ENCODE results near the gene CAB39L.
A peak's percentile ranks its signal among the peaks of the same experiment; 100 is the strongest.

CAB39L gene

DNA sequence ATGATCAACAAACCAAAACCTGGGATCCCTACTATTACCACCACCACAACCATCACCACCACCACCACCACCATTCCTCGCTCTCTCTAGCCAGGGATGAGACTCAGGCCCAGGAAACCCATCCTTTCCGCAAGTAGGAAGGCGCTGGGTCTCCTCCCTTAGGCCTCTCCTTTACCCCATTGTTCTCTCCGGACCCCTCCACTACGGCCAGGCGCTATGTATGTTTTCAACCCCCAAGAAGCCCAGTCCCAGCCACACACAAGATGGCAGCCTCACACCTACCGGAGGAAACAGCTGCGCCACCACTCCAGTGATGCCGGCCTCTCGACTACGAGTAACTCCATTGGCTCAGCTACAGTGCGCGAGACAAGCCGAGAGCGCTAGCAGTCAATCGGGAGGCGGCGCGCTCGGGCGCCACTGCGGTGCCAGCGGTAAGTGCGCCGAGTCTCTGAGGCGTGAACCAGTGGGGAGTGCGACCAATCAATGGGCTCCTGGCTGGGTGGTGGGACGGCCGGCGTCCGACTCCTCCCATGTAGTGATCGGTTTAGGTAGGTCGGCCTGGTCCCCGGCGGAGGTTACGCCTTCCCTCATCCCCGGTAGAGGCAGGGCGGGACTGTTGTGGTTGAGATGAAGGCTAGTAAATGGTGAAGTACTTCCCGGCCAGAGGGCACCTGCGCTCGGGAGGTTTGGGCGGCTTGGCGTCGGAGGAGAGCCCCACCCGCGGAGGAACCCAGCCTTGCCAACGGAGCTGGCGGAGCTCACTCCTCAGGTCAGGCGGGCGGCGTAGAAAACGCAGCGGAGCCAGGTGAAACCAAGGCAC is at the start of gene CAB39L, which contains the start of gene SETDB2:
Gene CAB39L, minus strand, starts transcription at position 361 of the 820 bp plus-strand sequence. CDS start 61,154 bp downstream, outside the sequence.
Gene SETDB2, plus strand, starts transcription at position 571 of the 820 bp plus-strand sequence. CDS start 7,620 bp downstream, outside the sequence.
- DNase-seq: peak; percentile 98 to 99

DNA sequence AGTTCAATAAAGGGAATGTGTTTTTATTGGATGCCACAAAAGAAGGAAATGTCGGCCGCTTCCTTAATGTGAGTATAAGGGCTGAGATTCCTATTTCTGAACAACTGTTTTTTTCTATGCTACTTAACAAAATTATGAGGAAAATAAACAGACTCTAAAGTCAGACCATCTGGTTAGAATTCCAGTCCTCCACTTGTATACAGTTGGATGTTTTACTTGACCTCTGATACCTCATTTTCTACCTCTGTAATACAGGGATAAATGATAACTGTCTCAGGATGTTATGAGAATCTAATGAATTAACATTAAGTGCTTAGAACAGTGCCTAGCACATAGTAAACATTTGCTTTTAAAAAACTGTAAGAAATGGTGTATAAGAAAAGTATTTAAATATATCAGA is 44.7 kb upstream of the CAB39L start:
- DNase-seq: no peak

DNA sequence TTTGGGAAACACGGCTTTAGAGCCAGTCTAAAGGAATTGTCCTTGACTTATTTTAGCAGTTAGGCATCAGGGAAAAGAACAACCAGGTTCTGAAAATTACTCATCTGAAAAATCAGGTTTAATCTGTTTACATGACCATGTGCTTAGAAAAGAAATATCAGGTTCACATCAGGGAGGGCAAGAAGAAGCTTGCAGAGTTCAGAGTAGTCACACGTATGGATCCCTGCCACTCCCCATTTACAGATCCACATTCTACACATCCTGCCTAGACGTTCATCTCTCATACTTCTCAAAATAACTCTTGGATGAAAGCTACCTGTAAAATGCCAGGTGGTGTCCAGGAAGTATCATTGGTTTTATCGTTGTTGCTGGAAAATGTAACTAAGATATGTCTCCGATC is 37.9 kb upstream of the CAB39L start:
- no peak for DNase-seq

DNA sequence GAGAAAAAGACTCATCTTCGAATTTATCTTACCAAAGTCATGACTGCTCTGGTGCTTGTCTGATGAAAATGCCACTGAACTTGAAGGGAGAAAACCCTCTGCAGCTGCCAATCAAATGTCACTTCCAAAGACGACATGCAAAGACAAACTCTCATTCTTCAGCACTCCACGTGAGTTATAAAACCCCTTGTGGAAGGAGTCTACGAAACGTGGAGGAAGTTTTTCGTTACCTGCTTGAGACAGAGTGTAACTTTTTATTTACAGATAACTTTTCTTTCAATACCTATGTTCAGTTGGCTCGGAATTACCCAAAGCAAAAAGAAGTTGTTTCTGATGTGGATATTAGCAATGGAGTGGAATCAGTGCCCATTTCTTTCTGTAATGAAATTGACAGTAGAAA is 32.7 kb upstream of the CAB39L start:
- DNase-seq: no peak

DNA sequence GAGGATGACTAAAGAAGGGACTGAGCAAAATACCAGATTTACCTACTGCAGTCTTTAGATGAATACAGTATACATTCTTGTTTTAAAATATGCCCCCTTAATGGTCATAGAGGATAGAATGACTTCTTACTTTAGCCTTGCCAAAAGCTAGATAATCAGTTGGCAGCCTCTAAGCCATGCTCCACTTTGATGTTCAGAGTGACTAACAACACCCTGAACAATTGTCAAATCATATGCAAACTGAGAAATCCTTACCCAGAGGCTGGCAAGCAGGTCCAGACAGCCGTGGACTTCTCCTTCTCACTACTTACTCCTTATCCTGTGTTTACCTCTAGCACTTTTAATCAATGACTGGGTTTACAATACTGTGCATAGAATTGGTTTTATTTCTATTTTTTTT is 28.3 kb upstream of the CAB39L start:
- no peak for DNase-seq

DNA sequence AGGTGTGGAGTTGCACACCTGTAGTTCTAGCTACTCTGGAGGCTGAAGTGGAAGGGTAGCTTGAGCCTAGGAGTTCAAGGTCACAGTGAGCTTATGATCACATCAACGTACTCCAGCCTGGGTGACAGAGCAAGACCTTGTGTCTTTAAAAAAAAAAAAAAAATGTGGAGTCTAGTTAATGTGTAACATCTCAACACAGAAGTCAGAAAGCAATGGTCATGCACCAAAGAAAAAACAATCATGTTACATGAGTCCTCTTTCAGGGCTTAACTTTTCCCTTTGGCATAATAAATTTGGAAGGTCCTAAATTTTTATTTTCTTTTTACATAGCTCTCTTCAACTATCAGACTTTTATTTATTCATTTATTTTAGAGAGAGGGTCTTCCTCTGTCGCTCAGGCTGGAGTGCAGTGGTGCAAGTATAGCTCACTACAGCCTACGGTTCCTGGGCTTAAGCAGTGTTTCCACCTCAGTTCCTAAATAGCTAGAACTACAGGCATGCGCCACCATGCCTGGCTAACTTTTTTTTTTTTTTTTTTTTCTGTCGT is 22.5 kb upstream of the CAB39L start:
- DNase-seq: no peak

DNA sequence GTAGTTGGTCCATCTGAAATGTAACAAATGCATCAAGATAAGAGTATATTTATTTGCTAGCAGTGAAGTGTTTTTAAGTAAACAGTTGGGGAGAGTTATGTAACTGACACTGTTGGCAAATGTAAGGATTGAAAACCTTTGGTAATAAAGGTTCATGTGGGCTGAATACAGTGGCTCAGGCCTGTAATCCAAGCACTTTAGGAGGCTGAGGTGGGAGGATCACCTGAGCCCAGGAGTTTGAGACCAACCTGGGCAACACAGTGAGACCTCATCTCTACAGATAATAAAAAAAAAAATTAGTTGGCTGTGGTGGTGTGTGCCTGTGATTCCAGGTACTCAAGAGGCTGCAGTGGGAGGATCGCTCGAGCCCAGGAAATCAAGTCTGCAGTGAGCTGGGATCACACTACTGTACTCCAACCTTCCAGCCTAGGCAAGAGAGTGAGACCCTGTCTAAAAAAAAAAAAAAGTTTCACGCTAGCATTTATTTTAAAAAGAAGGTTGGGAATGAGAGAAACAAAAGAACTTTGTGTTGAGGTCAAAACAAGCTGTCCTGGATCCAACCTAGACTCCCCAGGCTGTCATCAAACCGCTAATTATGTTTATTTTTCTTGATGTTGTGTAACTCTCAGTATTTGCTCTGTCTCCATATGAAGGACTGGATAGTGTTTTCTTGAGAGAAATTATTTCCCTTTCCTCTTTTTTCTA is 20.9 kb upstream of the CAB39L start:
- no peak for DNase-seq

DNA sequence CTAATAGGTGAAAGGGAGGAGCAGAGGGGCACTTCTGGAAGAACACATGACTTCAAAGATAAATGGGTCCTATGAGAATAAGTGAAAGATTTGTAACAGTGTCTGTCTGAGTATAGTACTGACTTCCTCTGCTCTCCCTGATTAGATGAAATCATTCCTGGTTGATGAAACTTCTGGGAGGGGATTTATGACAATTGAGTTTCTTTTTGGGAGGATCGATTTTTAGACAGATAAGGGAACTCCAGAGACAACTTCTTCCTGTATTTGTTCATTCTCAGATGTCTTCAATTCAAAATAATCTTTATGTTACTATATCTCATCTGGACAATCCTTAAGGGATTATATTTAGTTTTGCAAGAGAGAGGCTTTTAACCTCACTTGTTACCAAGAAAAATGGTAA is 20.2 kb upstream of the CAB39L start:
- DNase-seq: no peak

DNA sequence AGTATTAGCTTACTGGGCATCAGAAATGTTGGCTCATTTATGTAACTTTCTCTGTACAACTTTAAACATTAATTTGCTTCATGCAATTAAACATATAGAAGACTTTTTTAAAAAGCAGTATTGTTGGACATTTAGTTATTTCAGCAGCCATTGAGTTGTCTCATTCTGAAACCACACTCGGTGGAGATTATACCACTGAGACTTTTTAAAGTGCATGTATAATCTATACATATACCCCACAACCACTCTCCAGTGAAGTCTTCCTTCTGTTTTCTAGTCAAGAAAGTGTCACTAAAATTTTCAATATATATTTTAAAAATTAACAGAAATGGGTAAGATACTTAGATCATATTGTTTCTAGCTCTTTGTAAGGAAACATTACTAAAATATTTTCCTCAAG is 15.7 kb upstream of the CAB39L start:
- DNase-seq: no peak

DNA sequence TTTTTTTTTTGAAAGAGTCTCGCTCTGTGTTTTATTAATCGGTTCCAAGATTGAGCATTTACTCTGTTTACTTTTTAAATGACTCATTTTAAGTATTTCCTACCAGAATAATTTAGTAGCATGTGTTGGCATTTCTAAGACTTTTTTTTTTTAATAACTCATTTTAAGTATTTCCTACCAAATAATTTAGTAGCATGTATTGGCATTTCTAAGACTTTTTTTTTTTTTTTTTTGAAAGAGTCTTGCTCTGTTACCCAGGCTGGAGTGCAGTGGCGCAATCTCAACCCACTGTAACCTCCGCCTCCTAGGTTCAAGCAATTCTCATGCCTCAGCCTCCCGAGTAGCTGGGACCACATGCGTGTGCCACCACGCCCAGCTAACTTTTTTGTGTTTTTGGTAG is 13.4 kb upstream of the CAB39L start:
- no peak for DNase-seq

DNA sequence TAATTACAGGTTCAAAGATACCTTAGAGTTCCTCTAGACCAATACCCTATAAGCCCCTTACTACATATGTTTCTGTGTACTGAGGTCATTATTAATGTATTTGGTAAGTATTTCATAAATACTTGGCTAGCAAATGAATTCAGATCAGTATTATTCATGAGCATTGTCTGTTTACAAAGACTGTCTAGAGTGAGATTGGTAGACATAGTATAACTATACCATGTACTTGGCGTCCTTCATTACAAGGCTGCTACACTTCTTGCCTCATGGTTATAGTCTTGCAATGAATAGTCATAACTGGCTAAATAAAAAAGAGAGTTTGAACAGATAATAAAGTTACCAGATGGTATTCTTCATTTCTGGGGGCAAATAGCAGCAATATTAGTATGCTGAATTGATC is 12.3 kb upstream of the CAB39L start:
- DNase-seq: no peak

DNA sequence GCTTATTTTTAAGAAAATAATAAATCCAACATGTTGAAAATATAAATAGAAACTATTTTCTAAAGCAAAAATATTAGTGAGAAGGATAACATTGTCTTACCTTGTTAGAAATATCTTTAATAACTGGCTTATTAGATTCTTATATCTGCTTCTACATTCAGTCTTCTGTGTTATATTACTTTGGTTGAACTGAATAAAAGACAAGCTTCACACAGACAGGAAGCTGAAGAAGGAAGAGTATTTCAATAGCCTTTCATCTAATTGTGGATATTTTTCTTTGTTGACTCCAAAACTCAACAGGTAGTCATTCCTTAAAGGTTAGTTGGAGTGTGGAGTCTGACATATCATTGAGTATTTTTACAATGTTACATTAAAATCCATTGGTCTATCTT is 11.1 kb upstream of the CAB39L start:
- no peak for DNase-seq

DNA sequence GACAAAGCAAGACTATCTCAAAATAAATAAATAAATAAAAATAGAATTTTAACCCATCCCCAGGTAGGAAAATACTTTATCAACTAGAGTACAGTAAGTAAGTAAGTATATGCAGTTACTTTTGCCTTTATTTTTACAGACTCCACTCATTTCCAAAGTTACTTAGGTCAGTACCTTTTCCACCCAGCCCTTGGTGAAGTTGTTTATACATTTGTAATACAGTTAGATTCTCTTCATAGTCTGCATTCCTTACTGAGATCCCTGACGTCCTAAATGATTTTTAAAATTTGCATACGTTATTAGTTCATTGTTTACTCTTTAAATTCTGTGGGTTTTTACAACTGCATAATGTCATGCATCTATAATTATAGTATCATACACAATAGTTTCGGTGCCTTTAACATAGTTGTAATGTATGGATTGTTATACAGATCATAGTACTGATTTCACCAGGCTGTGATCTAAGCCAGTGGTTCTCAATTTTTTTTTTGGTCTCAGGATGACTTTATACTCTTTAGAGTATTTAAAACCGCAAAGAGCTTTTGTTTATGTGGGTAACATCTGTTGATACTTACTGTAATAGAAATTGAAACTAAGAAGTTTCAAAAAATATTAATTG is 10.6 kb upstream of the CAB39L start:
- DNase-seq: no peak

DNA sequence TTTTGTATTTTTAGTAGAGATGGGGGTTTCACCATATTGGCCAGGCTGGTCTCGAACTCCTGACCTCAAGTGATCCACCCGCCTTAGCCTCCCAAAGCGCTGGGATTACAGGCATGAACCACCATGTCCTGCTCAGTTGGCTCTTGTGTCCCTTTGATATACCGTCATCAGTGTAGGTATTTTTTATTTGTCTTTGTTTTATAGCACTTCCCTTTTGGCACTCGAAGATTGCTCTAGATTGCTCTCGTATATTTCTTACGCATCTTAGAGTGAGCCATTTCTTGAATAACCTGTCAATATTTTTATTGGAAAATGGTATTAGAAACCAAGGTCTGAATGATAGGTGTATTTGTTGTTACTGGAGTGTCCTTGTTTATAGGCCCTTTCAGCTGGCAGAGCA is 9.6 kb upstream of the CAB39L start:
- DNase-seq: no peak

DNA sequence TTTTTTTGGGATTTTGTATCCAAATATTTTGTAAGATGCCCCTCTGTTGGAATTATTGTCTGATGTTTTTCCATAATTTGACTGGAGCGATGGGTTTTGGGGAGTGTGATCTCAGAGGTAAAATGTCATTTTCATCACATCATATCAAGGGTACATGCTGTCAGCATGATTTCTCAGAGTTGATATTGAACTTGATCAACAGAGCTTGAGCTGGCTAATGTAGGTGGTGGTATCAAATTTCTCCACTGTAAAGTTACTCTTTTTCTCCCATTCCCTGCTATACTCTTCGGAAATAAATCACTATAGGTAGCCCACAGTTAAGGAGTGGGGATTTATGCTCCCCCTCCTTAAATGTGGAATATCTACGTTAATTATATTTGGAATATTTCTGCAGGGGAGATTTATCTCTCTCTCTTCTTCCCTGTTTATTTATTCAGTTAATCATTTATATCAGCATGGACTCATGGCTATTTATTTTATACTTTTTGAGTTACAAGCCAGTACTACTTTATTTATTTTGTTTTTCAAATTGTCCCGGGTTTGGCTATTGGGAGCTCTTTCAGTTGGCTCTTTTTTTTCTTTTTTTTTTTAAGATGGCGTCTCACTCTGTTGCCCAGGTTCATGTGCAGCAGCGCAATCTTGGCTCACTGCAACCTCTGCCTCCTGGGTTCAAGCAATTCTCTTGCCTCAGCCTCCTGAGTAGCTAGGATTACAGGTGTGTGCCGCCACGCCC is 9.0 kb upstream of the CAB39L start:
- no peak for DNase-seq

DNA sequence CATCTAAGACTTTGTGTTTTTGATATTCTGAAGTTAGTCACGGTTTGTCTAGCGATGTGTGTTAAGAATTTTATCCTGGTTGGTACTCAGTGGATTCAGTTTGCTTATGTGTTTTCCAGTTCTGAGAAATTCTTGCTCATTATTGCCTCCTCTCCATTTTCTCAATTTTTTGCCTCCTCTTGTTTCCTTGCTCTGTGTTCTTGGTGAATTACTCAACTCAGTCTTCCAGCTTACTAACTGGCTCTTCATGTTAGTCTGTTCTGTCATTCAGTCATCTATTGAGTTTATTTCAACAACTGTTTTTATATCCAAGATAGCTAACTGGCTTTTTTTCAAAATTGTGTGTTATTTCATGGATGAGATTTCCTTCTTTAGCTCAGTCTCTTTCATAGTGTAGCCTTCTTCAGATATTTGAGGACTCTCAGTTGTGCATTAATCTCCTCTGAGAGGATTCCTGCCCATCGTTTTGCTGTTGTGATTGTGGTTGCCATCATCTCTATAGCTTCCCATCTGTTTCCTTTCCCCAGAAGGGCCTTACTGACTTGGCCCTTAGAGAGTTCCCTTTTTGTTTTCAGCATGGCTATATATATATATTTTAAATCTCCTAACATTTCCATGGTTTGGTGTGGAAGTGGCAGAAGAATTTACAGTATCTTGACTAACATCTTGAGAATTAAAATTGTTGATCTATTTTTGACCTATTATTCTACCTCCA is 6.4 kb upstream of the CAB39L start:
- DNase-seq: no peak

DNA sequence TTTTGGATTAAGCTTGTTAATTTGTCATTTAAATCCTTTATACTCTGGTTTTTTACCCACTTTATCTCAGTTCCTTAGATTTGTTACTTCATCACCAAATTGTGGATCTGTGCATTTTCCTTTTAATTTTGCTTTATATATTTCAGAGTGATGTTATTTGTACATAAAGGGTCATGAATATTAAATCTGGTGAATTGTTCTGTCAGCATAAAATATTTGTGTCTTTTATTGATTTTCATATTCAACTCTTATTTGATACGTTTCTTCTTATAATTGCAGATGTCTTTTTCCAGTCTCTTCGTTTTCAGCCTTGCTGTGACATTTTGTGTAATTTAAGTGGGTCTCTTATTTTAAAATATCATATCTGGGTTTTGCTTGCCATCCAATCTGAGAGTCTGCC is 4.9 kb upstream of the CAB39L start:
- DNase-seq: no peak

DNA sequence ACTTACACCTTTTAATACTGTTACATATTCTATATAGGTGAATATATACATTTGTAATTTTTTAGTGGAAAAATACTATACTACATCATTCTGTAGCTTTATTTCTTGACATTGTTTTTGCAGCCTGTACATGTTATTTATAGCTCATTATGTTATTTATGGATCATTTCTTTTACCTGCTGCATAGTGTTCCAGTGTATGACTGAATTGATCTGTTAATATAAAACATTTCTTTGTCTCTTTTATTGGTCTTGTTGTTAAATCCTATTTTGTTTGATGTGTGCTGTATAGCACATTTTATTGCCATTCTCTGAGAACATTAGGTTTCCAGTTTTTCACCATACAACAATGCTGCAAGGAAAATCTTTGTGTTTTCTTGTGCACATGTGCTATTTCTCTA is 2.6 kb upstream of the CAB39L start:
- no peak for DNase-seq

DNA sequence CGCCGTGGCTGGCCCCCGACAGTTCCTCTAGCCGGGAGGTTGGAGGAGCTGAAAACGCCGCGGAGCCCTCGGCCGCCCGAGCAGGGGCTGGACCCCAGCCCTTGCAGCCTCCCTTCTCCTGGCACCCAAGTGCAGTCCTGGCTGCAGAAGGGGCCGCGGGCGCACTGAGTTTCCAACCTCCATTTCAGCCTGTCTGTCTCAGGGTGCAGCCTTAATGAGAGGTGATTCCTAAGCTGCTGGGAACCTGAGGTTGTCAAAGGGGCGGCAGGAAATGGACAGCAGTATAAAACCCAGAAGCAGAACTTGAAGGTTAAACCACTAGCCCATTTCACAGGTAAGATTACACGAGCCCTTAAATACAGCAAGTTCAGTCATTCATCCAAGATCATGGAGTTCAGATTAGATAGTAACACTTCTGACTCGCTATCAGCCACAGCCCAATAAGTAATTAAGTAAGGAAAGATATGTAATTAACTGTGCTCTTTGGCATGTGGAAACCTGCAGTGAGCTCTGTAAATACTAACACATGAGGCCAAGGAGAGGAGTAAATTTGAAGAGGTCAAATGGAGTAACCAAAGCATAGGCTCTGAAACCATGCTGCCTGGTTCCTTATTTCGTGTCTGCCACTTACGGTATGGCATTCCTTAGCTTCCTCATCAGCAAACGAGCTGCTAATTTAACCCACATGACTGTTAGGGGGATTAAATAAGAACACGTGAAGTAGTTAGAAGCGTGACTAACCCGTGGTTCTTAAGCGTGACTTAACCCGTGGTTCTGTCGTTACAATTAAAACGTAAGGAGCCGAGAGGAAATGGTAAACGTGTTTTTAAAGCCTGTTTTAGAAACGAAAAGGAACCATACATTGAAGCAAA is 896 bp upstream of the CAB39L start:
- peak in 1 of 2 donors; percentile 24 for DNase-seq

DNA sequence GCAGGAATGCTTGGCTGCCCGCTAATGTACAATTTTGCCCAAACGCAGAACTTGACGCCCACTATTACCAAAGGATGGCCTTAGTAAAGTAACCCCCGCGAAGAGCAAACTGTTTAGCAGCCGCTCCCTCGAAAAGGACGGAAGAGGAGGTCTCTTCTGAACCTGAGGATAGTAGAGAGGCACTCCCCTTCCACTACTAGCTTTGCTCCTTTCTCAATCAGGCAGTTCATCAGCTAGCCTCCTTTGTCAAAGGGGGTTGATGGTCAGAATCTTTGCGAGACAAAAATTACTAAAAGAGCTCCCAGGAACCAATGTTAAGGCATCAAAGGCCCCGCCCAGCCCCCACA is 534 bp downstream of the CAB39L start:
- DNase-seq: peak; percentile 30 to 50

DNA sequence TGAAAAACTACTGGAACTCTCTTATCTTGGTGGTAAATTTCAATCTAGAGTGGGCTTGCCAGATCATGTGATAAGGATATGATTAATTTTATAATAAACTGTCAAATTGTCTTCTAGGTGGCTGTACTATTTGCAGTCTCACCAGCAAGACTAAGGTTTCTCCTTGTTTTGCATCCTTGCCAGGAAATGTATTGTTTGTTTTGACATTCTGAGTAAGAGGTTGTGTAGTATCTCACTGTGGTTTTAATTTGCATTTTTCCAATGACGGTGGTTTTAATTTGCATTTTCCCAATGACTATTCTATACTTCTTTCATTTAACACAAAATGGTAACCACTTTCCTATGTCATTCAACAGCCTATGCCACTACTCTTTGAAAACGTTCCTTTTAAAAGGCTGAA is 2.0 kb downstream of the CAB39L start:
- DNase-seq: no peak

Data from hippocampal formation (tissue), 2 donors.